HTERT RPE-1 (cell line): ENCODE data around the gene TMEM108.

Experiments
- in situ Hi-C: fragments of 300-500 bp; cut with MboI; formaldehyde crosslinking; loops from 4 replicates; pipeline ENCODE4 v1.14.3; 2020; ENCODE audit warnings: low sequenced_read_pairs

Gene TMEM108

DNA sequence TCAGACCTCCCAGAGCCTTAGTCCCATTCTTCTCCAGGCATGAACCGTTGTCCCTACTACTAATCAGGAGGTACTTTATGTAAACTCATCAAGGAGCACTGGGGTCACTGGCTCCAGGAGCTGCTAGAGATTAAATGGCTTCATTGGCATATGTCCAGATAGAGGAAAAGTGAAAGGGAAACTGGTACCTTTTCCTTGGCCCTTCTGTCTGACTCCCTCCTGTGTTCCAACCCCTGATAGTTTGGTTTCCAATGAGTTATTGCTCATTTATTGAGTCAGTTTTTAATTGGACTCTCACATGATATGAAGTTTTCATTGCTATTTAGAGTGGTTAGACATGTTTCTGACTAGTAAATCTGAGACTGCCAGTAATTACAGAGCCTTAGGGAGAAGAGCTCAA is 231.2 kb downstream of the TMEM108 start:
- in situ Hi-C loops = no loop called here

DNA sequence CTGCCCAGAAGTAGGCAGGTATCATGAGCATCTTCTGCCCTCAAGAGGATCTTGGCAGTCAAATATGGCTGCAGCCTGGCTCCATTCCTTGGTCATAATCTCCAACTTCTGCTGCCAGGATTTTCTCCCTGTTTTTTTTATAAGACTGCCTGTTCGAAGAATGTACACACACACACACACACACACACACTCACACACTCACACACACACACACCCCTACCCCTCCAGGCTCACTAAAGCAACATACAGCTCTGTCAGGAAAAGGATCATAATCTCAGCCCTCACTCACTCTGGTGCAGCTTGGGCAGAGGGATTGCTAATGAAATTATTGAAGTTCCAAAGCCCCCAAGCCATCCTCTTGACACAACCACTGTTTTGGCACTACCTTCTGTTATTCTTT is 232.4 kb downstream of the TMEM108 start:
- in situ Hi-C loops = no loop called here

DNA sequence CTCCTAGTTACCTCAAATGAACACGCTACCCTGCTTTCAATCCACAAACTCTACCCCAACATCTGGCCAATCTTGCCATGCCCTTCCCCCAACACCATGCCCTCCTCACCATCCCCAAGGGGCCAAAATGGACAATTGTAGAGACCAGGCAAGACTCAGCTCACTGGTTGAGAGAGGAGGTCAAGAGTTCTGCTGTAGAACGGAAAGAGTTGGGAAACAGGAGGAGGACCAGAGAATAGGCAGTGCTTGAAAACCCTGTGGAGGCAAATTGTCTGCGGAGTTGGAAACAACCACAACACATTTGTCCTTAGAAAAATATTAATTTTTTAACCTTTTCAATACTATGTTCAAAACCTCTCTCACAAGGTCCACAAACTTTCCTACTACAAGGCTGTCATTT is 232.9 kb downstream of the TMEM108 start:
- in situ Hi-C loops = no loop called here

DNA sequence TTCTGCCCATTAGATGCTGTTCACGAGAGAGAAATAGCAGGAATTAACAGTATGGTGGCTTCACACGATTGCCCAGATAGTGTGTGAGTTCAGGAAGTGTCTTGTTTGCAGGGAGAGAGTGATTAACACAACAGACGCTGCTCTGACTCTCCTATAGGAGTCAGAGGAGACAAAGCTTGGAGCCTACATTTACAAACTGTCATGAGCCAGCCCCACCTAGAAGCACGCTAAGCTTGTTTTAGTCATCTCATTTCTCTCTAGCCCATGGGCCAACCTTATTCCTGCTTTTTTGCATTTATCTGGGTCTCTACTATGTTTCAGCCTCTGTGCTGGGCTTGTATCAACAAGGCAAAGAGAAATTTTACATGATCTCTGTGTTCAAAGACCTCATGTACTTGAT is 233.3 kb downstream of the TMEM108 start:
- in situ Hi-C loops = no loop called here

GRCh38 chr3:133273346-133273745 is 235.2 kb downstream of the TMEM108 start:
- in situ Hi-C loops = no loop called here

GRCh38 chr3:133274477-133274876 is 236.3 kb downstream of the TMEM108 start:
- in situ Hi-C loops = no loop called here

GRCh38 chr3:133276594-133276993 is 238.4 kb downstream of the TMEM108 start:
- in situ Hi-C loops = no loop called here

- in situ Hi-C loops = no loop called here
These were observed 239.6 kb downstream of the TMEM108 start for GRCh38 chr3:133277813-133278212.

DNA sequence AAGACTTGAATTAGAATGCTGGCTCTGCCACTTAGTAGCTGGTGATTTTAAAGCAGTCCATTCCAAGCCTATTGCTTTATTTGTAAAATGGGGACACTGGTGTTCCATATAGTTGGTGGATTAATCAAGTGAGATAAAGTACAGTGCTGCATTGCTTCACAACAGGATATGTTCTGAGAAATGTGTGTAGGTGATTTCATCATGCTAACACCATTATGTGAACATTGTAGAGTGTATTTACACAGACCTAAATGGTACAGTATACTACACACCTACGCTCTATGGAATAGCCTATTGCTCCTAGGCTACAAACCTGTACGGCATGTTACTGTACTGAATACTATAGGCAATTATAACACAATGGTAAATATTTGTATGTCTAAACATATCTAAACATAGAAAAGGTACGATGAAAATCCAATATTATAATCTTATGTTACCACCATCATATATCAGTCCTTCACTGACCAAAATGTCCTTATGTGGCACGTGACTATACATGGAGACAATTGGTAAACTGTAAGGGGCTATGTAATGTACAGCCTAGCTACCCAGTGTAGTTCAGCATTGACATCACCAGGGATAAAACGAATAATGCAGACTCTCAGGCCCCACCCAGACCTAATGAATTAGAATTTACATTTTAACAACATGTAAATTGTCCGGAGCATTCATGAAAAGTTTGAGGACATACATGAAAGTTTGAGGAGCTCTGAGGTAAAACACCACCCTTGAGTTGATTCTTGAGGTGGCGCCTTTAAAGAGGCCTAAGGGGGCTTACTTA is 240.3 kb downstream of the TMEM108 start:
- in situ Hi-C loops = no loop called here

- in situ Hi-C loops = no loop called here
These were observed 242.4 kb downstream of the TMEM108 start for GRCh38 chr3:133280586-133280985.

DNA sequence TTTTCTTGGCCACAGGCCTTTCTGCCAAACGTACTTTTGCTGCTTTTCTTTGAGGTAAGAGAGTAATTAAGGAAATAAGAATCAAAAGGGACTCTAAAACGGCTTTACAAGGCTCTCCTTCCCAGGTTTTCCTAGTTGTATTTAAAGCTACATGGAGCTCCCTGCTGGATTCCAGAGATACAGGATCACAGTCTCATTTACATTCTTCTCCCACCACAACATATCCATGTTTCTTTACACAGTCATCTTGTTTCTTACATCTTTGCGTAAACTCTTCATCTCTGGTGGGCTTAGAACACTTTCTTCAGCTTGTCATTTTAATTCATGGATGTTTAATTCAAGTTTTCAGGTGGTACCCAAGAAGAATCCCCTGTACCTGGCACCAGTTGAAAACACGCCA is 244.0 kb downstream of the TMEM108 start:
- in situ Hi-C loops = no loop called here

- in situ Hi-C loops = no loop called here
These were observed 246.0 kb downstream of the TMEM108 start for GRCh38 chr3:133283958-133284807.

GRCh38 chr3:133289322-133289721 is 251.1 kb downstream of the TMEM108 start:
- in situ Hi-C loops = no loop called here

- in situ Hi-C loops = no loop called here
These were observed 254.1 kb downstream of the TMEM108 start for GRCh38 chr3:133292296-133292695.

DNA sequence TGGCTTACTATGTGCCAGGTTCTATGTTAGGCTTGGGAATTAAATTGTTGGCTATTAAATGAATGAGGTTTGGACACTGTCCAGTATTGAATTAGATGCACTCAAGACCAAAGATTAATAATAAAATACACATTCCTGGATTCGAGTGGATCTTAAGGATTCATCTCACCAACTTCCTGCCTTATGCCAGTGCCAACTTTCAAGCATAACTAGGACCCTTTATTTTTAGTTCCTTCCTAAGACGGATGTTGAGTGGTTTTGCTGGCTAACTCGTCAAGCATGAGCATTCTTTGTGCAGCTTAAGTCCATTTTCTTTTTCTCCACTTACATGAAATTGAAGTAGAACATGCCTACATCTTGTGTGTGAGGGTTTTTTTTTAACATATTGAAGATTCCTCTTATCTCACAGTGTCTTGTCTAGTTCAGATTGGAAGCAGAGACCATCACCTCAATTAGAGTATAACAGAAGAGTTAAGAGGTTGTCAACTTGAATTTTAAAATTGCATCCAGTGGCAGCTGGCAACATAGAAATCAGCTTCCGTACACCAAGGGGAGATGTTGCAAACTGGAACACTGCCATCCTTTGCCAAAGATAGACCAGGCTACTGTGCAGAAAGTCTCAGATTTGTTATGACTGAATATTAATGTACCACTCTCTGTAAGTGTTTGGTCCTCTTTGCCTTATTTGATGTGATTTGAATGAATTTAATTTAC is 255.4 kb downstream of the TMEM108 start:
- in situ Hi-C loops = no loop called here

- in situ Hi-C loops = no loop called here
These were observed 256.1 kb downstream of the TMEM108 start for GRCh38 chr3:133294253-133294652.

DNA sequence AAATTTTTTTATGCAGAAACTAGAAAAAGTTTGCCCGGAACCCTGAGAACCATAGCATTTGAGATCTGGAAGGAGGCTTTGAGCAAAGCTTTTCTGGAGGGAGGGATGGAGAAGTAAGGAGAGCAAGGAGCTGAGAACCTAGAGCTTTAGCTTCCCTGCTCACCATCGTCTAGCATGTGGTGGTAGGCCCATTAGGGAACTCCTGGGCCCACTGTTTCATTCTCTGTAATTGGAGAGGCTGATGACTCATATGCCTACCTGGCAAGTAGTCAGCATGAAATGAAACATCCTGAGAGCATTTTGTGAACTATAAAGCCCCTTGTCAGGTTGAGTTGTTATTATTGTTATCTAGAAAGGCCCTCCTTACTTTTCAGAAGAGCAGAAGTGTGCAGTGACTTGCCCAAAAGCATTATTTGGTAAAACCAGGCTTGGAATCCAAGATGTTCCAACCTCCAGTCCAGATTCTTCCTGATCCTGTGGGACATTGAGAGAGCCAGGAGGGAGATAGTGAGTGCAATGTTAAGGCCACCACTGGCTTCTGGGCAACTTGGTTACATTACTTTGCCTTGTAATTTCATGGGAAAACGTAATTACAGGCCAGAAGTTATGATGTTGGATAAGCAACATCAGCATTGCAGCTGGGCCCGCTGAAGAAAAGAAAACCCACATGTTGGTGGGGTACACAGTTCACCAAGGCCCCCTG is 257.2 kb downstream of the TMEM108 start:
- in situ Hi-C loops = no loop called here

- in situ Hi-C loops = no loop called here
These were observed 258.0 kb downstream of the TMEM108 start for GRCh38 chr3:133295944-133296917.

DNA sequence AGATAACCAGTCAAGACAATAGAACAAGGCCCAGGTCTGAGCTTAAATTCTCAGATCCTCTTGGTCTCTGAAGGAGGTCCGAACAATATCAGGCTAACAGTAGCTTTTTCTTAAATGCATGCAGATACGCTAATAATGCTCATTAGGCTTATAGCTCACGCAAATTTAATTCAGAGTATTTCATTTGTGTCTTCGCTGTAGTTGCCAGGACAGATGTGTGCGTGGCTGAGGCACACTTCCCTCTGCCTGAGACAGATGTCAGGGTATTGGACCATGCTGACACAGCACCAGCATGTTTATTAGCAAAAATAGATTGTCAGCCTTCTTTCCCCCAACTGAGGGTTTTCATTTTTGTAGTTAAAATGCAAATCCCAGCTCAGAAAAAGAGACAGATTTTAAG is 258.8 kb downstream of the TMEM108 start:
- in situ Hi-C loops = no loop called here

- in situ Hi-C loops = no loop called here
These were observed 261.9 kb downstream of the TMEM108 start for GRCh38 chr3:133300102-133300501.
